Muscle of leg (tissue), 16 donors: ENCODE results near the gene FTL. TPM values are rescaled to one million over a fixed set of nuclear protein-coding genes. Genes with fewer than 3 reads are reported as not detected.
"Not testable (repeated sequence)": the region's sequence is repeated elsewhere in the genome, so short reads cannot be mapped to it uniquely, and the experiment has no call there.

ENCODE experiments used
- DNase-seq: peaks from one replicate; pipeline ENCODE4 v3.0.0; 2013
- H3K27ac ChIP-seq: one replicate; pipeline ENCODE4 v1.5.1; 2013; ENCODE audit warnings: mild to moderate bottlenecking, low read length, control low read depth
- H3K27me3 ChIP-seq: one replicate; pipeline ENCODE4 v1.6.1; 2013; ENCODE audit warnings: low read length; ENCODE audit not compliant: control insufficient read depth, insufficient read depth
- H3K36me3 ChIP-seq: one replicate; pipeline ENCODE4 v1.6.1; 2013; ENCODE audit warnings: low read length; ENCODE audit not compliant: control insufficient read depth, insufficient read depth
- H3K4me1 ChIP-seq: one replicate; pipeline ENCODE4 v1.6.1; 2013; ENCODE audit warnings: low read length; ENCODE audit not compliant: control insufficient read depth, insufficient read depth
- H3K4me3 ChIP-seq: one replicate; pipeline ENCODE4 v1.5.1; 2013; ENCODE audit warnings: low read length, control low read depth
- H3K9me3 ChIP-seq: replicated peaks from 2 replicates; pipeline ENCODE4 v1.6.1; 2013; ENCODE audit warnings: low read depth, low read length; ENCODE audit not compliant: control insufficient read depth
- whole genome bisulfite sequencing: methylation state at CpG from one replicate; pipeline ENCODE4 v1.1.5; 2013; ENCODE audit warnings: missing lambda C conversion rate; ENCODE audit not compliant: insufficient coverage; 5-methylcytosine and 5-hydroxymethylcytosine counted together
- long read RNA-seq, 11 donors: transcript quantifications; one replicate each; lab custom pipeline, GENCODE V29; 2026
- polyA plus RNA-seq, 8 donors: library from polyadenylated mRNA; unstranded; fragments of 120-200 nt; gene quantifications; one replicate each; pipeline versions ENCODE4 v1.2.1 to v1.2.3, GENCODE V29; 2013; ENCODE audit warnings: inconsistent platforms in 1 of 8, low replicate concordance in 1 of 8; ENCODE audit not compliant: insufficient read length in 8 of 8, insufficient read depth in 1 of 8
- total RNA-seq: library from RNA; stranded (reverse); fragments of 120-200 nt; gene quantifications from one replicate; pipeline ENCODE4 v1.2.4, GENCODE V29; 2013

FTL gene
- total RNA-seq (786 TPM), polyA plus RNA-seq (100 to 1,000 TPM; 576 to 914 (median 741) TPM)
- long read RNA-seq, donor 1, transcript FTL-201 (4 exons, 878 nt): major isoform, 226 of 279 reads
- long read RNA-seq, donor 1, partial matches to known transcripts: 24 of 279 reads
- long read RNA-seq, donor 1, other reads (novel, unspliced or antisense): 29 of 279 reads
- long read RNA-seq, donor 2, transcript FTL-201 (4 exons, 878 nt): major isoform, 79 of 85 reads
- long read RNA-seq, donor 2, partial matches to known transcripts: 0 of 85 reads
- long read RNA-seq, donor 2, other reads (novel, unspliced or antisense): 6 of 85 reads
- long read RNA-seq, donor 3, transcript FTL-201 (4 exons, 878 nt): major isoform, 549 of 644 reads
- long read RNA-seq, donor 3, partial matches to known transcripts: 40 of 644 reads
- long read RNA-seq, donor 3, other reads (novel, unspliced or antisense): 55 of 644 reads
- long read RNA-seq, donor 4, transcript FTL-201 (4 exons, 878 nt): major isoform, 619 of 799 reads
- long read RNA-seq, donor 4, partial matches to known transcripts: 107 of 799 reads
- long read RNA-seq, donor 4, other reads (novel, unspliced or antisense): 73 of 799 reads
- long read RNA-seq, donor 5, transcript FTL-201 (4 exons, 878 nt): major isoform, 1,190 of 1,443 reads
- long read RNA-seq, donor 5, partial matches to known transcripts: 109 of 1,443 reads
- long read RNA-seq, donor 5, other reads (novel, unspliced or antisense): 144 of 1,443 reads
- long read RNA-seq, donor 6, transcript FTL-201 (4 exons, 878 nt): major isoform, 1,062 of 1,283 reads
- long read RNA-seq, donor 6, partial matches to known transcripts: 108 of 1,283 reads
- long read RNA-seq, donor 6, other reads (novel, unspliced or antisense): 113 of 1,283 reads
- long read RNA-seq, donor 7, transcript FTL-201 (4 exons, 878 nt): major isoform, 713 of 905 reads
- long read RNA-seq, donor 7, partial matches to known transcripts: 101 of 905 reads
- long read RNA-seq, donor 7, other reads (novel, unspliced or antisense): 91 of 905 reads
- long read RNA-seq, donor 8, transcript FTL-201 (4 exons, 878 nt): major isoform, 604 of 768 reads
- long read RNA-seq, donor 8, partial matches to known transcripts: 100 of 768 reads
- long read RNA-seq, donor 8, other reads (novel, unspliced or antisense): 64 of 768 reads
- long read RNA-seq, donor 9, transcript FTL-201 (4 exons, 878 nt): major isoform, 497 of 641 reads
- long read RNA-seq, donor 9, partial matches to known transcripts: 99 of 641 reads
- long read RNA-seq, donor 9, other reads (novel, unspliced or antisense): 45 of 641 reads
- long read RNA-seq, donor 10, transcript FTL-201 (4 exons, 878 nt): major isoform, 694 of 751 reads
- long read RNA-seq, donor 10, partial matches to known transcripts: 57 of 751 reads
- long read RNA-seq, donor 10, other reads (novel, unspliced or antisense): 0 of 751 reads
- long read RNA-seq, donor 11, transcript FTL-201 (4 exons, 878 nt): major isoform, 753 of 942 reads
- long read RNA-seq, donor 11, partial matches to known transcripts: 99 of 942 reads
- long read RNA-seq, donor 11, other reads (novel, unspliced or antisense): 90 of 942 reads

- Histone ChIP-seq H3K4me1 (peaks cover 33% of the 10 kb centered on the region), H3K36me3 (peaks cover 38% of the 10 kb centered on the region), H3K27ac (peak within 1 kb of the TSS; percentile 93), H3K27me3 (no peaks in the 10 kb centered on the region), H3K9me3 (no peaks in the 10 kb centered on the region), H3K4me3 (peak within 1 kb of the TSS; percentile 88)
- WGBS: 0% methylated on average over 49 of the region's 52 CpGs
- peak; percentile 99 for DNase-seq
Measured at GRCh38 chr19:48965040-48965805, at the start of gene FTL. FTL (plus strand) TSS chr19:48965309; CDS start chr19:48965508, 199 bp downstream.

GRCh38 chr19:48915757-48916156 is 49.4 kb upstream of the FTL start:
- DNase-seq: no peak
- peaks cover 75% of the 10 kb centered on the region for H3K36me3 ChIP-seq
- no peak overlapping the region for H3K4me3 ChIP-seq
- H3K4me1 ChIP-seq: no peaks in the 10 kb centered on the region
- H3K27me3 ChIP-seq: no peaks in the 10 kb centered on the region
- whole genome bisulfite sequencing: no CpG with 5 or more reads among the region's 8 CpGs
- H3K27ac ChIP-seq: no peak overlapping the region
- H3K9me3 ChIP-seq: no peaks in the 10 kb centered on the region

- H3K27ac ChIP-seq: no peak overlapping the region
- DNase-seq: no peak
- WGBS: 71% methylated on average over 6 of the region's 6 CpGs
Measured at GRCh38 chr19:48918071-48918470, 47.0 kb upstream of the FTL start.

GRCh38 chr19:48918801-48919247 is 46.3 kb upstream of the FTL start:
- WGBS: 79% methylated on average over 10 of the region's 18 CpGs
- no peaks in the 10 kb centered on the region for H3K9me3 ChIP-seq
- H3K4me3 ChIP-seq: no peak overlapping the region
- H3K27ac ChIP-seq: no peak overlapping the region
- no peaks in the 10 kb centered on the region for H3K27me3 ChIP-seq
- no peaks in the 10 kb centered on the region for H3K4me1 ChIP-seq
- H3K36me3 ChIP-seq: peaks cover 68% of the 10 kb centered on the region
- DNase-seq: no peak

More at GRCh38 chr19:48918071-48918470, 47.0 kb upstream of the FTL start:
- Histone ChIP-seq H3K36me3 (peaks cover 71% of the 10 kb centered on the region), H3K4me3 (no peak overlapping the region), H3K27me3 (no peaks in the 10 kb centered on the region), H3K9me3 (no peaks in the 10 kb centered on the region), H3K4me1 (no peaks in the 10 kb centered on the region)

GRCh38 chr19:48919271-48919670 is 45.8 kb upstream of the FTL start:
- H3K36me3 ChIP-seq: peaks cover 65% of the 10 kb centered on the region
- not testable (repeated sequence) for DNase-seq, H3K4me1 ChIP-seq, H3K9me3 ChIP-seq, H3K4me3 ChIP-seq, H3K27ac ChIP-seq, H3K27me3 ChIP-seq
- WGBS: no CpG with 5 or more reads among the region's 8 CpGs

GRCh38 chr19:48920949-48921348 is 44.2 kb upstream of the FTL start:
- H3K27me3 ChIP-seq: no peaks in the 10 kb centered on the region
- H3K4me3 ChIP-seq: no peak overlapping the region
- 81% methylated on average over 10 of the region's 10 CpGs for WGBS
- H3K36me3 ChIP-seq: peaks cover 51% of the 10 kb centered on the region
- H3K4me1 ChIP-seq: no peaks in the 10 kb centered on the region
- H3K9me3 ChIP-seq: no peaks in the 10 kb centered on the region
- no peak overlapping the region for H3K27ac ChIP-seq
- no peak for DNase-seq

- 92% methylated on average over 8 of the region's 12 CpGs for WGBS
- no peak for DNase-seq
- H3K27ac ChIP-seq: no peak overlapping the region
- H3K36me3 ChIP-seq: peaks cover 46% of the 10 kb centered on the region
- H3K4me1 ChIP-seq: no peaks in the 10 kb centered on the region
- no peak overlapping the region for H3K4me3 ChIP-seq
- no peaks in the 10 kb centered on the region for H3K27me3 ChIP-seq
- no peaks in the 10 kb centered on the region for H3K9me3 ChIP-seq
Measured at GRCh38 chr19:48921721-48922500, 43.2 kb upstream of the FTL start.

- Histone ChIP-seq H3K4me1 (no peaks in the 10 kb centered on the region), H3K27me3 (no peaks in the 10 kb centered on the region), H3K27ac (no peak overlapping the region), H3K36me3 (peaks cover 44% of the 10 kb centered on the region), H3K4me3 (no peak overlapping the region), H3K9me3 (no peaks in the 10 kb centered on the region)
- 81% methylated on average over 12 of the region's 18 CpGs for WGBS
- no peak for DNase-seq
Measured at GRCh38 chr19:48922548-48923490, 42.3 kb upstream of the FTL start.
